GM19452 (cell line): Measurements from ENCODE around the gene H1-8.

Source experiments
- ATAC-seq: cut with Tn5 transposase; IDR thresholded peaks from one replicate; pipeline ENCODE4 v1.9.1; 2021; ENCODE audit not compliant: unreplicated experiment

The H1-8 gene

GRCh38 chr3:129592381-129593131 is 49.6 kb downstream of the H1-8 start:
- ATAC-seq: no peak

DNA sequence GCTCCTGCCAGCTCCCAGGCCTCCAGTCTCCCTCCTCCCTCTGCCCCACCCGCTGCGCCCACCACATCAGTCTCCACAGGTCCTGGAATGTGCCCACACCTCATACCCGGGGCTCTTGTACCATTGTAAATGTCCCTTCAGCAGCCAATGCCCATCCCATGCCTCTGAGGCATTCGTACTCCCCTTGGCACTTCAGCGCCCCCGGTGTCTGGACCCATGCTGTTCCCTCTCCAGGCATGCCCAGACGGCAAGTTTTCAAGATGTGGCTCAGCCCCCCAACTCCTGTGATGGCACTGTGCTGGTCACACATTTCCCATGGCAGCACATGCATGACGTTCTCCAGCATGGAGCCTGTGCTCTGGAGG is 50.2 kb downstream of the H1-8 start:
- ATAC-seq: no peak

DNA sequence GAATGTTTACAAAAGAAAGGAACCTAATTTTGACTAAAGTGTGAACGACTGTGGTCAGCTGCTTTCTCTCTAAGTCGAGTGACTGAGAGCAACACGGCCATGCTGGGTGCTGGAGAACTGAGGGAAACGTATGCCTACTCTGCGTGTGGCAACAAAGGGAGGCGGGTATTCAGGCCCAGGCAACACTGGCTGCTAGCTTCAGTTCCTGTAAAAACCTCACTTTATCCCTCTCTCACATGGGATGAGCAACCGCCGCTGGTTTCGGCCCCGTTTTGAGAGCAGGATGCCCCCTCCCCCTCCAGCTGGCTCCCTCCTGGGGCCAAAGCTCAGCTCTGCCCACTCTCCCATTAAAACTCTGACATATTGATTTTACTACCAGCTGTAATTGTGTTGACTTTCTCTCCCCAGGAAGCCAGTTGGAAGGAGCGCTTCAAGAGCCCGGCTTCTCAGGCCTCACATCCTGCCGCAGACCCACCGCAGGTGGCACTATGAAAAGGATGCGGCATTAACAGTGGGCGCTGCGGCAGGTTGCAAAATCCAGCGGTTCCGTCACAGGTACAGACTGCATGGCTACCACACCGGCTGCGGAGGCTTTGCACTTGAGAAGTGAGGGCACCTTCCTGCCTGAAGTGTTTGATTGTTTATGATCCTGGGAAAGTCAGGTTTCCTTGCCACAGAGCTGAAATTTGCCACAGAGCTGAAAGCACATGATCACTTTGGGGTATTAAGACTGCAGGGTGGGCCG is 50.8 kb downstream of the H1-8 start:
- ATAC-seq: no peak

DNA sequence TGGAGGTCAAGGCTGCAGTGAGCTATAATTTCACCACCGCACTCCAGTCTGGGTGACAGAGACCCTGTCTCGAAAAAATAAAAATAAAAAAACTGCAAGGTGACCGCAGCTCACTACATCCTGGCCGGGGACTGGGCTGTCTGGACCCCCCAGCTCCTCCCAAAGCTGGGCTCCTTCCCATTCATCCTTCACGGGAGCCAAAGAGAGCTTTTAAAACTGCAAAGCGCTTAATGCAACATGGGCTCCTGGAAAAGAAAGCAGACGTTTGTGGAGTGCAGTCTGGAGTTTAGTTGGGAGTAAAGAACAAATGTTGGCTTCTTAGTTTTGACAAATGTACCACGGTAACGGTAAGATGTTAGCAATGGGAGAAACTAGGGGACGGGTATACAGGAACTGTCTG is 51.4 kb downstream of the H1-8 start:
- ATAC-seq: no peak

DNA sequence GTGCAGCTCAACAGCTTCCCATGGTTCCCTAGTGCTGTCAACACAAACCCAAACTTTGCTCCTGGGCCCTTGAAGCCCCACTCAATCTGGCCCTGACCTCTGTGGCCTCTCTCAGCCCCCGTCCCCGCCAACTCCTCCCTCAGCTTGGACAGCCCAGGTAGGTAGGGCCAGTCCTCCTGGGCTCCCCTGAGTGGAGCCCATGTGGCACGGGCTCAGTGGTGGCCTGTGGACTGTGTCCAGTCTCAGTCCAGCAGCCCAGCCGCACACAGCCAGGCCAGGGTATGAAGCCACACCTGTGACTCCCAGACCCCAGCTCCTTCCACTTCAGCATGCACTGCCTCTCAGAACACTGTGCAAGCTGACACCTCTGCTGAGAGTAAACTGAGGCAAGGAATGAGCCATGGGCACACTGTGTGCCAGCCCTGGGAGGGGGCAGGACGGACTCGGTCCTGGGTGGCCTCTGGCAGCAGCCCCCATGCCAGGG is 52.0 kb downstream of the H1-8 start:
- ATAC-seq: no peak

GRCh38 chr3:129595544-129596193 is 52.7 kb downstream of the H1-8 start:
- no peak for ATAC-seq

GRCh38 chr3:129596194-129597086 is 53.5 kb downstream of the H1-8 start:
- no peak for ATAC-seq

- no peak for ATAC-seq
Observed at GRCh38 chr3:129597087-129597999, 54.4 kb downstream of the H1-8 start.

GRCh38 chr3:129598000-129598381 is 55.0 kb downstream of the H1-8 start:
- ATAC-seq: no peak

DNA sequence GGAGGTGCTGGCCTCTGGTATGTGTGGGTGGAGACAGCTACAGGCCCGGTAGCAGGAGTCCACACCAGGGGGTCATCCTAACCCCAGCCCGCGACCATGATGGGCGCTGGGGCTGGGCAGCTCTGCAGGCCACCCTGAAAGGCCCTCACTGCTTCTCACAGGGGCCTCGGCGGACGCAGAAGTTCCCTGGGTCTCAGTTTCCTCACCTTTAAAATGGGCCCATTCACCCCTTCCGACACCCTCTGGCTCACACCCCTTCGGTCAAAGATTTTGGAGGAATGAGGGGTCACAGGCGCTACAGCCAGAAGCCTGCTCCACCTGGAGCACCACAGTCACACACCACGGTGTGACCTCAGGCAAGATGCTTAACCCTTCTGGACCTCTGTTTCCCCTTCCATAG is 55.5 kb downstream of the H1-8 start:
- no peak for ATAC-seq

DNA sequence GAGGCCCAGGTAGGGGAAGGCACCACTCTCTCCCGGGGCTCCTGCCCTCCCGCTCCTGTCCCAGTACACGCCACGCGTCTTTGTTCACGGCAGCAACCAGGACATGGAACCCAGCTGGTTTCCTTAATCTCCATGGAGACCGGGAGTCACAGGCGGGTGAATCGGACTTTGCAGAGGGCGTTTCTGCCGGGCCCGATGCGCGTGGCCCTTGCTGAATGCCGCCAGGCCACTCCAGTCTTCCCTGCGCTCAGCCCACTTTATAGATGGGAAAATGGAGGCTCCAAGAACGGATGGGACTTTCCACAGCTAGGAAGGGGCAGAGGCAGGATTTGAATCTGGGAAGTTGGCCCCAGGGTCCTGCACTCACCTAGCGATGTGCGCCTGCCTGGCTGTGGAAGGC is 56.1 kb downstream of the H1-8 start:
- ATAC-seq: no peak

DNA sequence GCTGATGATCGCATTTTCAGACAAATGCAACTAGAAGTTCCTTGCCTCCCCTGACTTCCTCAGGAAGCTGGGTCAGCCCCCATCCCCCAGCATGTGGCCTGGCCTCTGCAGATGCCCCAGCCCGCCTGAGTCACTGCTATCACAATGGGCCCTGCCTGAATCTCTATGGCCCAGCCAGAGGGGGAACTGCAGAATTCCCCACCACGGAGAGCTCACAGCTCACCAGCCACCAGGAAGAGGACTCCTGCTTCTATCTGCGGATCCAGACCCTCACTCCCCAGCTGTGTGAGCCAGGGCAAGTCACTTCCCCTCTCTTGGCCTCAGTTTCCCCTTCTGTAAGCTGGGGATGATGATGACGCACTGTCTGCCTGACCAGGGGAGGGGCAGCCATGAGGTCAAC is 56.6 kb downstream of the H1-8 start:
- no peak for ATAC-seq

GRCh38 chr3:129600348-129600747 is 57.4 kb downstream of the H1-8 start:
- ATAC-seq: no peak
